ENCODE measurements around the gene TRAPPC10.
A peak's percentile ranks its signal among the peaks of the same experiment; 100 is the strongest.
"Not testable (repeated sequence)": the region's sequence is repeated elsewhere in the genome, so short reads cannot be mapped to it uniquely, and the experiment has no call there.

Gene TRAPPC10

DNA sequence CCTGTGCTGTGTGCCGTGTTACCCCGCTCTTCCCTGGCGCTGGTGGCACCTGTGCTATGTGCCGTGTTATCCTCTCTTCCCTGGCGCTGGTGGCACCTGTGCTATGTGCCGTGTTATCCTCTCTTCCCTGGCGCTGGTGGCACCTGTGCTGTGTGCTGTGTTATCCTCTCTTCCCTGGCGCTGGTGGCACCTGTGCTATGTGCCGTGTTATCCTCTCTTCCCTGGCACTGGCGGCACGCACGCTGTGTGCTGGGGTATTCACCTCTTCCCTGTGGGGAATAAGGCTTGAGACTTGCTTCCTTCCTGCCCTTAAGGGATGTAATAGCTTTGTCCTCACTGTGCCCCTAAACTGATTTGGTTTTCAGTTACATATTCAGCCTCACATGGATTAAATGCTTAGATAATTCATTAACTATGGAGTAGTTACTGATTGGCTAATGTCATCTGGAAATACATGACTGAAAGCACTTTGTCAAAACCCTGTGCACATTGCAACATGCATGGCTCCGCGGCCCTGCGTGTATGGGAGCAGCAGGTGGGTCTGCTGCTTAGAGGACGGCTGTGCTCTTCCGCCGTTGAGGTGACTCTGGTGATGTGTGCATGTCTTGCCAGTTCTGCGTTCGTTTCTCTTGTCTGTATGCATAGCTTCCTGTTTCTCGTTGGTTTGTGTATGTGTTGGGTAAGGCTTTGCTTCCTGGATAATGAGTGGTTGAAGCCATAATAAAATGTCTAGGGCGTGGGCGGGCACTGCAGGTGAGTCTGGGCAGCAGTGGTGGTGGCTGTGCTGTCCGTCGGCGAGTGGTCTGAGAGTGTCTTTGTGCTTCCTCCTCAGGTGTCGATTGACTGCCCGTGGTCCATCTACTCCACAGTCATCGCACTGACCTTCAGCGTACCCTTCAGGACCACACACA is 77.1 kb downstream of the TRAPPC10 start:
- peak; percentile 75 for DNase-seq (ENCODE audit: low spot score)

DNA sequence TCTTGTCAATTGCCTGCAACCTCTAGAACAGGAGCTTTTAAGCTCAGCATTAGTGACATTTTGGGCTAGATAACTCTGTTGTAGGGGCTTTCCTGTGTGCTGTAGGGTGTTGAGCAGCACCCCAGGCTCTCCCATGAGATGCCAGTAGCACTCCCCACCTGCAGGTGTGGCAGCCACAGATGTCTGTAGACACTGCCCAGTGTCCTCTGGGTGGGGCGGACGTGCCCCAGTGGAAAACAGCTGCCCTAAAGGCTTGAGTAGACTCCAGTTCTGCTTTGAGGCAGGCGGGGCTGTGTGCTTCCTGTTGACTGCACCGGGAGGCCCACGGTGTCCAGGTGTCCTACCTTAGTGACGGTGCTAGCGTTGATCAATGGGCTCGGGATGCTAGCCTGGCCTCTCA is 78.2 kb downstream of the TRAPPC10 start:
- DNase-seq (ENCODE audit: low spot score) = no peak

GRCh38 chr21:44092211-44092610 is 80.1 kb downstream of the TRAPPC10 start:
- DNase-seq (ENCODE audit: low spot score) = no peak

DNA sequence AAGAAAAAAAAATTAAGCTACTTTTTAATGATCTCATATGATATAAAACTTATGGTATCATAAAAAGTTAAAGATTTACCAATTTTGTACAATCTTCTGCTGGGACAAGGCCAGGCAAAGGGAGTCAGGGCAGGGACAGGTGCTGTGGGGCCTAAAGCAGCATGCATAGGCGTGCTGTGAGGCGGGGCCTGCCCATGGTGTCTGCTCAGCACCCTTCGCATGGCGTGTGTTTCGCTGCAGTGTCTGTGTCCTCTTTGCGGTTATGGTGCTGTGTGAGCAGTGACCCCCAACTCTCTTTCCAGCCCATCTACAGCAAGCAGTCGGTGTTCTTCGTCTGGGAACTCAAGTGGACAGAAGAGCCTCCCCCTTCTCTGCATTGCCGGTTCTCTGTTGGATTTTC is 81.7 kb downstream of the TRAPPC10 start:
- DNase-seq (ENCODE audit: low spot score) = no peak

- no peak for DNase-seq (ENCODE audit: low spot score)
These were observed 82.7 kb downstream of the TRAPPC10 start for GRCh38 chr21:44094832-44095231.

- not testable (repeated sequence) for DNase-seq (ENCODE audit: low spot score)
These were observed 86.4 kb downstream of the TRAPPC10 start for GRCh38 chr21:44098507-44098906.

DNA sequence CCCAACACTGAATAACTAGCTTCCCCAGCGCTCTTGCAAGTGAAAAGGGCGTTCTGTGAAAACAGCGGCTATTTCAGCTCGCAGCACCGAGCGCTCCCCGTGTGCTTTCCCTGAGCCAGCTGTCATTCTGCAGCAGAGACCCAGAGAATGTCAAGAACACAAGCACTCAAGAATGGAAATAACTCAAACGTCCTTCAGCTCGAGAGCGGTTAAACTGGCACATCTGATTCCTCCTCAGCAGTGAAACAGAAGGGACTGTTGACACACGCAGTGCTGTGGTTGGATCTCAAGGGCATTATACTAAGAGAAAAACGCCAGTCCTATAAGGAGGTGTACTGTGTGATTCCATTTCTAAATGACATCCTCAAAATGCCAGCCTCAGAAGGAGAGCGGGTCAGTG is 86.9 kb downstream of the TRAPPC10 start:
- DNase-seq (ENCODE audit: low spot score) = not testable (repeated sequence)

DNA sequence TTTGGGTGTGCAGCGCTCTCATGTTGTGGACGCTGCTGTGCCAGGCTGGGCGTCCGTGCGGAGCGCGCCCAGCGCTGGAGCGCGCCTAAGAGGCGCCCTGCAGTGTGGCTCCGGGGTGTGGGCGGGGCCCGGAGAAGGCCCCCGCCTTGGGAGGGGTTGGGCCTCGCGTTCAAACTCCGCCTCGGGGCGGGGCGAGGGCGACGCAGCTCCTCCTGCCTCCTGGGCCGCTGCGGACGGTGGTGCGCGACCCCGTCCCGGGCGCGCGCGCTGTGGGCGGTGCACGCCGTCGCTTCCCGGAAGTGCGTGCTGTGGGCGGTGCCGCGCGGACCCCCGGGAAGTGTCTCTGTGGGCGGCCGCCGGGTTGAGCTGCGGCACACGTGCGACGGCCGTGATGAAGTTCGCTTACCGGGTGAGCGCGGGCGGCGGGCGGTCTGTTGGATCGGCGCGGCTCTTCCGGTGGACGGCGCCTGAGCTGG is 95.0 kb downstream of the TRAPPC10 start, which contains the start of gene PWP2:
PWP2 (plus strand) TSS at position 374 of the 476 bp plus-strand sequence; CDS start at position 392, 18 bp downstream.
- not testable (repeated sequence) for DNase-seq (ENCODE audit: low spot score)

GRCh38 chr21:44107589-44107988 is 95.5 kb downstream of the TRAPPC10 start:
- DNase-seq (ENCODE audit: low spot score) = not testable (repeated sequence)

DNA sequence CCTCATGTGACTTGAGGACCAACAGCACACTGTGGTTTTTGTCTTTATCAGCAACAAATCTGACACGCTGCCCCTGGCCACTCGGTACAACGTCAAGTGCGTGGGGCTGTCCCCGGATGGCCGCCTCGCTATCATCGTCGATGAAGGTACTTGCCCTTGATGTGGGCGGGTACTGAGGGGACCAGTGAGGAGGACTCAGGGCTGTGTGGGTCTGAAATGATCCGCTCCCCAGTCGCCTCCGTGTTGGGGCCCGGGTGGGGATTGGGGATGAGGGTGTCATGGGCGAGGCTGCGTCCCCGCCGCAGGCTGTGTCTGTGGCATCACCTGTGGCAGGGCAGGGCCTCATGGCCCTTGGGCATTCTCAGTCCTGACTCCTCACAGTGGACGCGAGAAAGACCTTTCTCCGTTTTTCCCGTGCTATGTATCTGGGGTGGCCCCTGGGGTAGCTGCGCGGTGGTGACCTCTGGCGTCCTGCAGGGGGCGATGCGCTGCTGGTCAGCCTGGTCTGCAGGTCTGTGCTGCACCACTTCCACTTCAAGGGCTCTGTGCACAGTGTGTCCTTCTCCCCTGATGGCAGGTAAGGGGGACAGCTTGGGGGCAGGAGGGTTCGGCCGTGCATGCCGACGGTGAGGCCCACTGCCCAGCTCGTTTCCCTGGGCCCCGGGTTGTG is 101.7 kb downstream of the TRAPPC10 start:
- not testable (repeated sequence) for DNase-seq (ENCODE audit: low spot score)

DNA sequence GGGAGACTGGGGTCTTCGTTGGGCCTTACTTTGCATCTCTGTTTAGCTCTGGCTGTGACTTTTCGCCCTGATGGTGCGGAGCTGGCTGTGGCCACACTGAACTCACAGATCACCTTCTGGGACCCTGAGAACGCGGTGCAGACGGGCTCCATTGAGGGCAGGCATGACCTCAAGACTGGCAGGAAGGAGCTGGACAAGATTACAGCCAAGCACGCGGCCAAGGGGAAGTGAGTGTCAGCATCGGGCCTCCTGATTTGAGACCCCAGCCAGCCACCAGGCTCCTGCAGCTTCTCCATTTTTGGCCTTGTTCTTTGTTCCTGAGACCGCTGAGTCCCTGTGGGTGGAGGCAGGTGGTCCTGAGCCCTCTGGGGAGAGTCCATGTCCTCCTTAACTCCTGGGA is 110.0 kb downstream of the TRAPPC10 start:
- not testable (repeated sequence) for DNase-seq (ENCODE audit: low spot score)

DNA sequence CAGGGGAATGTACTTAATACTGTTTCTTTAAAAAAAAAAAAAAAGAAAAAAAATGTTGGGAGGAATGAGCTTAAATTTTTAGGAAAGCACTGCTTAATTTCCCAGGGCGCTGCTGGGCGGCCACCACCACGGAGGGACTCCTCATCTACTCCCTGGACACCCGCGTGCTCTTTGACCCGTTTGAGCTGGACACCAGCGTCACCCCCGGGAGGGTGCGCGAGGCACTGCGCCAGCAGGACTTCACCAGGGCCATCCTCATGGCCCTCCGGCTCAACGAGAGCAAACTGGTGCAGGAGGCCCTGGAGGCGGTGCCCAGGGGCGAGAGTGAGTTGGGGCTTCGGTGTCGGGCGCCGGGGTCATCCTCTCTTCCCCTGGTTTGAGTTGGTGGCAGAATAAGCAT is 115.7 kb downstream of the TRAPPC10 start:
- not testable (repeated sequence) for DNase-seq (ENCODE audit: low spot score)

DNA sequence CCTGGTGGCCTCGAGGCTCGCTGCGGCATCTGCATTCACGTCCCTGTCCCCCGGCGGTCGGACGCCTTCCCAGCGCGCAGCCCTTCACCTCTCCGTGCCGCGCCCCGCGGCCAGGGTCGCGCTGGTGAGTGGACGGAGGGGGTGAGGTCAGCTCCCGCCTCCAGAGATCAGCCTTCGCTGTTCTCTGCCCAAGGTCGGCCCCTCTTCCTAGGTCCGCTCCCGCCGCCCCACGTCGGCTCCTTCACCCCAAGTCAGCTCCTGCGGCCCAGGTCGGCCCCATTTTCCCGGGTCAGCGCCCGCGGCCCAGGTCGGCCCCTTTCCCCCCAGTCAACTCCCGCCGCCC is 121.6 kb downstream of the TRAPPC10 start:
- not testable (repeated sequence) for DNase-seq (ENCODE audit: low spot score)

DNA sequence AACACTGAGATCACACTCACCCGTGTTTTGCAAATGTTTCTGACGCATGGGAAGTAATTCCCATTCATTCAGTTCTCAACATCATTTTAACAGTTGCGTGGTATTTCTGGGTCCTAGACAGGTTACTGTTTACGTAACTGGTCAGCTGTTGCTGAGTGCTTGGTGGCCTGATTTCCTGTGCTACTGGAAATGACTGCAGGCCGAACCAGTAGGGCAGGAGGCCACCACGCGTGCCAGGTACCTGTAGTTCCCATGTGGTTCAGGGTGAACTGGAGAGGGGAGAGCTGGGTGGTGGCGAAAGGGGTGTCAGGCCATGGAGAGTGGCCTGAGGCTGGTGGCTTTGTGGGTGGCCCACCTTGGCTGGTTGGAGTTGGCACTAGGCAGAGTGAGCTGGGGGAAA is 122.6 kb downstream of the TRAPPC10 start:
- DNase-seq (ENCODE audit: low spot score) = not testable (repeated sequence)

DNA sequence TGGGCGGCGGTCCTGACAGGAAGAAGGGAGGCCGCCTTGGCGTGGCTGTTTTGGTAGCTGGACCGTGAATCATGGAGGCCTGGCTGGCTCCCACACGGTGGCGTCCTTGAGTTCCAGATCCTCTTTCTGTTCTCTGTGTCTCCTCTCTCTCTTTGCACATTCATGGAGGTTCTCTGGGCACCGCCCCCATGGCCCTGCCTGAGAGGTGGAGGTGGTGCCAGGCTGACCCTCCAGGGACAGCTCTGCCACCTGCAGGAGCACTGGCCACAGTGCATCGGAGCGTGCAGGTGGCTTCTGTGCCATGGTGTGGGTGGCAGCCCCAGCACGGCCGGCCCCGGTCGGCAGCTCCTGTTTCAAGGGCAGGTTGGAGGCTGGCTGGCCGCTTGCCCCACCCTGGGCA is 125.9 kb downstream of the TRAPPC10 start:
- DNase-seq (ENCODE audit: low spot score) = not testable (repeated sequence)

DNA sequence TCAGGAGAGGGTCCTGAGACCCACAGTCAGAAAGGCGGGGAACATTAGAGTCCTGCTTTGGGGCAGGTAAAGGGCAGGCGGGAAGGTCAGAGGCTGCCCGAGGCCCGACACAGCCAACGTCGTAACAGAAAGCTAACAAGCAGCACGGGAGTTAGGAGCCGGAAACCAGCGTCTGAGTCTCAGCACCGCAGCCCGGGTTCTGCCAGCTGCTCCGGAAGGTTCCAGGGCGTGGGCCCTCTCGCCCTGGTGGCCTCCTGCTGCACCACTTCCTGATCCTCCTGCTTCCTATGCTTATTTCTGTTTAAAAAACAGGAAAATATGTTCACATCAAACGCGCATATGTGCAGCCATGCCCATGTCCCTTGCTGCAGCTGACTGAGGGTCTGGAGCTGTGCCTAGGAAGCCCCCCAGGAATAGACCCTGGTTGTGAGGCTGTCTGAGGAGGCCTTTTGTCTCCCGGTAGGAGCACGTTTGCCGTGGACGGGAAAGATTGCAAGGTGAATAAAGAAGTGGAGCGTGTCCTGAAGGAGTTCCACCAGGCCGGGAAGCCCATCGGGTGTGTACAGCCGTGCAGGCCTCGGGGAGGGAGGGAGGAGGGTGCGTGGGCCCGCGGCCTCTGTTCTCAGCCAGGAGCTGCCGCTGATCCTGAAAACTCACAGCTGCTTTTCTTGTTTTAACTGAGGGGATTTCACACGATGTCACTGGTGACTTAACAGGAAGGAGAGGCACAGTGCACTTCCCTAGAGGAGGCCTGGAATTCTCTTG is 127.9 kb downstream of the TRAPPC10 start:
- DNase-seq (ENCODE audit: low spot score) = not testable (repeated sequence)

GRCh38 chr21:44140552-44140932 is 128.4 kb downstream of the TRAPPC10 start:
- not testable (repeated sequence) for DNase-seq (ENCODE audit: low spot score)

DNA sequence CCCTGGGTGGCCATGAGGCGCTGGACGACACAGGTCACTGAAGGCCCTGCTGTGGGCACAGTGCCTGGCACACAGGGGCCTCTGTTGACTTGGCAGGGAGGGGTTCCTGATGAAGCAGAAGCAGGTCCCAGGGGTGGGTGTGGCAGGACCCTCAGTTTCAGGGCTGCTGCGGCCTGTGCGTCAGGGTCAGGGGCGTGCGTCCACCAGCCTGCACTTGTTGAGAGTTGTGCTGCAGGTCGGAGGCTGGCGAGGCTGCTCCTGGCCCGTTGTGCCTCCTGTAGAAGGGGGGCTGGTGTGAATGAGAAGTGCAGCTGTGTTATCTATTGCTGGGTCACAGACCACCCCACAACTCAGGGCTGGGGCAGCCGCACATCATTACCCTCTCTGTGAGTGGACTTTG is 130.4 kb downstream of the TRAPPC10 start:
- not testable (repeated sequence) for DNase-seq (ENCODE audit: low spot score)

GRCh38 chr21:44143380-44143779 is 131.3 kb downstream of the TRAPPC10 start:
- not testable (repeated sequence) for DNase-seq (ENCODE audit: low spot score)

GRCh38 chr21:44143996-44144395 is 131.9 kb downstream of the TRAPPC10 start:
- DNase-seq (ENCODE audit: low spot score) = not testable (repeated sequence)

DNA sequence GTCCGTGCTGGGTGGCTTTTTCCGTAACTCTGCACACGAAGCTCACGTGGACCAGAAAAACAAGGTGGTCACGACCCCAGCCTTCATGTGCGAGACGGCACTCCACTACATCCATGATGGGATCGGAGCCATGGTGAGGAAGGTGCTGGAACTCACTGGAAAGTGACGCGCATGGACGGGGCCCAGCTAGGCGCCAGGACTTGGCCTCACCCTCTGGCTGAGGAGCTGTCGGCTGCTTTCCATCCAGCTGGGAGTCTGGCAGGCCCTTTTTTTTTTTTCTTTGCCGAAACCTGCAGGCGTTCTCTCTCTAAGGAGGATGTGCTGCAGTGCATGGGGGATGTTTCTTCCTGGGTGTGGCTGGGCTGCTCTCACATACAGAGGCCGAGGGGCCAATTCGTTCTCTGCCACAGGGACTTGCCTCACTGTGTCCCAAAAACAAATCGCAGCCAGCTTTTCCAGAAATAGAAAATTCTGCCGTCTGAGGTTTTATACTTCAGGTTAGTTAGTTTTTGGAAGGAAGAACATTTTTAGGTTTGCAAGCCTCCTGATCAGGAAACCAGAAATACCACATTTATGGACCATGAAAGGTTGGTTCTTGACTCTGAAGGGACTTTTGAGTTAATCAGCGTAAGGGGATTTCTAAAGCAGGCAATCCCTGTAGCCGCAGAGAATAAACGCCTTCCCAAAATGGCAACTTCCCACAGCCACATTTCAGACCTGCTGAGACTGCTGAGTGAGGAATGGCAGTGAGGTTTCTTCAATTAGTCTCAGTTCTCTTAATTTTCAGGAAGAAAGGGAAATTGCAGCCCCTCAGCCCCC is 132.9 kb downstream of the TRAPPC10 start:
- DNase-seq (ENCODE audit: low spot score) = not testable (repeated sequence)
